HG03378 (cell line): ENCODE results near the gene EID3.

Source experiments
- ATAC-seq: cut with Tn5 transposase; IDR thresholded peaks from one replicate; pipeline ENCODE4 v1.9.1; 2021; ENCODE audit warnings: mild to moderate bottlenecking, moderate library complexity; ENCODE audit not compliant: unreplicated experiment

EID3 gene

DNA sequence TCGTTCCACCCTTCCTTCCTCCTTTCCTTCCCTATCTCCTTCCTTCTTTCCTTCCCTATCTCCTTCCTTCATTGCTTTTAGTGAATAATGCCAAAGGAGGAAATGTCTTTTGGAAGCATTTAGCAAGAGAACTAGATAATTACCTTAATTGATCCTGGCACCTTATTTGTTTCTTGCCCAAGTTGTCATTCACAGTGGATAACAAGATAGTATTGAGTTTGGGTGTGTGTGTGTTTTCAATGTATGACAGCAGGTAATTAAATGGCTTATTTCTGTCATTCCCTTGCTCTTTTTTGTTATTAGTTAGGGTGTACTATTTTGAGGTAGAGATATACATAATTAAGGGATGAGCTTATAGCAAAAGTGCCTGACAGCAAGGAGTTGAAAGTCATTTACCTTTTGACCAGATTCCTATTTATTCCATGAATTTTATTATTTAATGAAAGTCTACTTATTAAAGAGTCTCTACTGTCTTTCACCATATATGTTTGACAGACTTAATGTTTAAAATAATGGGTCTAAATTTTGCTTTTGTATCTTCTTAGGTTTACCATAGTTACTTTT, 30.2 kb downstream of the EID3 start:
- ATAC-seq, result no peak

DNA sequence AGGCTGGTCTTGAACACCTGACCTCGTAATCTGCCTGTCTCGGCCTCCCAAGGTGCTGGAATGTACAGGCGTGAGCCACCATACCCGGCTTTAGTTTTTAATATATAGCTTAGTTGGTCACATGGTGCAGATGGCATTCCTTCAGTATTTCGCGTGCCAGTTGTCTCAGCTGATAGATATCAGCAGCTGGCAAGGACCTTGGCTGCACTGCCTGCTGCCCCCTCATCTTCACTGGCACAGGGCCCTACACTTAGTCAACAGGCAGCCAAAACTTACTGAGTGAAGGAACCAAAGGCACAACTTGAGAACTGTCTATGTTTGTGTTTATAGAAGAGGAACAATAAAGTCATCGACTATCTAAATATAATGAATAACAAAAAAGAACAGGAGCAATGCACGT, 31.0 kb downstream of the EID3 start:
- no peak for ATAC-seq

DNA sequence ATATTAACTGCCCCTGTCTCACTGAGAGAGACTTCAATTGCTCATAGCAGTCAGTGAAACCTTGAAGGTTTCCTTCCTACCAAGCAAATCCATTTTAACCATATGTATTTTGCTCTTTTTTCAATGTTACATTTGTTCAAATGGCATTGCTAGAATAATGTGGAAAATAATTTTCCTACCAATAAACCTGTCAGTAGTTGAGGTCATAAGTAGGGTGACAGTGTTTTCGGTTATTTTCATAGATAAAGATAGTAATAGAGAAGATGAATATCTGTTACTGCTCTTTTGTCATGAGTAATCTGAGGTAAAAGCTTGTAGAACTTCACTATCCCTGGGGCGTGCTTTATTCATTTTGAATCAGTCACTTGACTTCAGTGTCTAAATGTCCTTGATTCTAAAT, 32.6 kb downstream of the EID3 start:
- ATAC-seq, result no peak

DNA sequence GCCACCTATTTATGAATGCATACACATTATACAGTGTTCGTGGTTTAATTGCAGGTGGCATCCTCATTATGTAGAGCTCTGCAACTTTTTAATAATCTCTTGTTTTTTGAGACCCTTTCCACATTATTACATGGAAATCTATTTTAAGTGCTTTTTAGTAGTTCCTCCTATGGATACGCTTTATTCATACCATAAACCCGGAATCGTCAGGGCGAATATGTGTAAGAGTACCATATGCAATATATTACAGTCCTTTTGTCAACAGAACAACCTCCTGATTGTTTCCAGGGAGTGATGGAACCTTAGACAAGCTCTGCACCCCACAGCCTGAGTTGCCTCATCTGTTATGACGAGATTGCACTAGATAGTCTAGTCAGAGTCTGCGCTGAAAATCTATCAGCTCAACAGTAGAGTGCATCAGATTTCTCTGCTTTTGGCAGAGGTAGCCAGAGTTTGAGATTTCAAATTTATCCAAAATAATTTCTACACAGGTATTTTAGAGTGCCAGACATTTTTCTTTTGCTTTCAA, 33.6 kb downstream of the EID3 start:
- ATAC-seq, result no peak

DNA sequence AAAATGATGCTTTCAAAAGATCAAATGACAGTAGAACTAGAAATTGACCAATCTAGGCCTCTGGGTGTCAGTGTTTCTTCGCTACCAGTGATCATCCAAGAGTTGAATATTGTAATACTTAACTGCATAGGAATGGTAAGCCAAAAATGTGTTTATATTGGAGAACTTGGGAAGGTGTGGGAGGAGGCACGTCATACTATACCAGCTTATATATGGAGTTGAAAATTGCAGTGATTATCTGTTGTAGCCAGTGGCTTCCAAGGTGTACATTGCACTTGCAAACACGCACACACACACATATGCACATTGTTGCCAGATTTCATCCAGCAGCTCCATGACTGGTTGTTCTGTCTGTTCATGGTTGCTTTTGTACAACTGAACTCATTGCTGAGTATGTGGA, 36.1 kb downstream of the EID3 start:
- no peak for ATAC-seq

DNA sequence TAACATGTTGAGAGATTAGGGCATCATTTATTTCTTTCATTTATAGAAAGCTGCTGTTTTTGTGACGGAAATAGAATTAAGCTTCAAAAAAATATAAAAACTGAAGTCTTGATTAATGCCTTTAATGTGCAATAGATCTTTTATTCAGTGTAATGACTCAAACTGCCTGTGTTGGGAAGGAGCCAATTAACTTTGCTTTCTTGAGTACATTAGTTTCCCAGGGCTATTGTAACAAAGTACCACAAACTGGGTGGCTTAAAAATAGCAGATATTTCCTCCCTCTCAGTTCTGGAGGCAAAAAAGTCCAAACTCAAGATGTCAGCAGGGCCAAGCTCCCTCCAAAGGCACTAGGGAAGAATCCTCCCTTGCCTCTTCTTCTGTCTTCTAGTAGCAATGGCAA, 36.6 kb downstream of the EID3 start:
- no peak for ATAC-seq

DNA sequence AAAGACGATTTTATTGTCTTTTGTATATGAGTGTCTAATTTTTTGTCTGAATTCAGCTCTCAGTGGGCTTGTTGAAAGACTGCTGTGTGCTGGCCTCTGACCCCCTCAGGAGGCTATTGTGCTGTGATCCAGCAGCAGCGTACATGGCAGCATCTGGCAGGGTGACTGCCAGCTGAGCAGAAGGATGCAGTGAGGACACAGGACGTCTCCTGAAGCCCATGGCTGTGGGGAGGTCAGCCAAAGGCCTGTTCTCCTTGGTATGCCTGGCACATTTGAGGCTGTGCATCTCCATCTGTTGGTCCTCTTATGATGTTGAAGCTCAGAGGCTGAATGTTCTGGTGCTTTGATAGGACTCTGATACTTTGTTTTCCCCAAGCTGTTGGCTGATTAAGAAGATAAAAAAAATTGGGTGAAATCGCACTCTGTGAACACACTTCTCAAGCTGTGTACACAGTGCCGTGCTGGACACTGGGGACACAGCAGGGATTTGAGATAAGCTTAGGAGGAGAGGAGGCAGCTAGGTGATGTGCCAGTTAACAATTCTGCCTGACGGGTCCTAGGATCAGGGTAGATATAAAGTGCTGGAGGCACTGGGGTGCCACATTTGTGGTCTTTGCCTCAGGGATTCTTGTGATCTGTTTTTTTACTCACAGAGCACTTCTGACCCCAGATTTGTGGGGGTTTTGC, 37.5 kb downstream of the EID3 start:
- no peak for ATAC-seq

DNA sequence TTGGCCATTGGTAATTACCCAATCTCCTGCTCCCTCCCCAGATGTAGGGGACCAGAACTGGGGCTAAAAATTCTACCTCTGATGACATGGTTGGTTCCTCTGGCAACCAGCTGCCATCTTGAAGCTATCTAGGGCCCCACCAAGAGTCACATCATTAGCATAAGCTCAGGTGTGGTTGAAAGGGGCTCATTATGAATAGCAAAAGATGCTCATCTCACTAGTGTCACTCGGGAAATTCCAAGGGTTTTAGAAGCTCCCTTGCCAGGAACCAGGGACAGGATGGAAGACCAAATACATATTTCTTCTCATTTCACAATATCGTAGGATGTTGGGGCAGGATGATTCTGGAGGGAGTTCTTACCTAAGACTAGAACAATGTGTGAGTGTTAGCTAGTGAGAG, 38.6 kb downstream of the EID3 start:
- ATAC-seq, result no peak

DNA sequence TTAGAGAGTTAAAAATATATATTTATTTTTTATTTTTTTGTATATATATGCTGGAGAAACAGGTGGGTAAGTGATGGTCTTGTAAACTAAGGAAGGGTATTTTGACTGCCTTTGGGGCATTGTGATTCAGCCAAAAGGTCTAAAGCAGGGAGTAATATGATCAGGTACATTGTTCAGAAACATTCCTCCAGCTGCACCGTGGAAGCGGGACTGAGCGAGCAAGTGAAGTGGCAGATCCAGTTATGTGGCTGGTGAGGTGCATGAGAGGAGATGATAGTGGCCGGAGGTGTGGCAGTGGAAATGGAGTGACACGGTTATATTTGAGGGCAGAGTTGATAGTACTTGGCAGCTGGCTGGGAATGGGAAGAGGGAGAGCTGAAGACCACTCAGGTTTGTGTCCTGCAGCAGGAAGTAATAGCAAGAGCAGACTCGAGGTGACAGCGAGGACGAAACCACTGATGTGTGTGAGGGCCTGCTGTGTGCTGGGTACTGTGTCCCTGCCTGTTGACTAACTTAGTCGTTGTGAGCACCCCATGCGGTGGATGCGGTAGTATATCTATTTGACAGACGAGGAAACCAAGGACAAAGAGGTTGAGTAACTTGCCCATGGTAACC, 39.2 kb downstream of the EID3 start:
- no peak for ATAC-seq

DNA sequence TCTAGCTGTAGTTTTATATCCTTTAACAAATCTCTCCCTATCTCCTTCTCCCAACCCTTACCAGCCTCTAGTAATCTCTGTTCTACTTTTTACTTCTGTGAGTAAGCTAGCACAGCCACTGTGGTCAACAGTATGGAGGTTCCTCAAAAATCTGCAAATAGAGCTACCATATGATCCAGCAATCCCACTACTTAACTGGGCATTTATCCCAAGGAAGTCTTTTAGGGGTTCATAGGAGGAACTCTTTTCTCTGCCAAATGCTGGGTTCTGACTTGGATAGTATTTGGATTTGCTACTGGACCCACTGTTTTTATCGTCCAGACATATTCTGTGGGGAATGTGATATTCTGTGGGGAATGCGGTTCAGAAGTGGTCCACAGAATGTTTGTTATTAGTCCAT, 41.1 kb downstream of the EID3 start:
- ATAC-seq, result no peak

DNA sequence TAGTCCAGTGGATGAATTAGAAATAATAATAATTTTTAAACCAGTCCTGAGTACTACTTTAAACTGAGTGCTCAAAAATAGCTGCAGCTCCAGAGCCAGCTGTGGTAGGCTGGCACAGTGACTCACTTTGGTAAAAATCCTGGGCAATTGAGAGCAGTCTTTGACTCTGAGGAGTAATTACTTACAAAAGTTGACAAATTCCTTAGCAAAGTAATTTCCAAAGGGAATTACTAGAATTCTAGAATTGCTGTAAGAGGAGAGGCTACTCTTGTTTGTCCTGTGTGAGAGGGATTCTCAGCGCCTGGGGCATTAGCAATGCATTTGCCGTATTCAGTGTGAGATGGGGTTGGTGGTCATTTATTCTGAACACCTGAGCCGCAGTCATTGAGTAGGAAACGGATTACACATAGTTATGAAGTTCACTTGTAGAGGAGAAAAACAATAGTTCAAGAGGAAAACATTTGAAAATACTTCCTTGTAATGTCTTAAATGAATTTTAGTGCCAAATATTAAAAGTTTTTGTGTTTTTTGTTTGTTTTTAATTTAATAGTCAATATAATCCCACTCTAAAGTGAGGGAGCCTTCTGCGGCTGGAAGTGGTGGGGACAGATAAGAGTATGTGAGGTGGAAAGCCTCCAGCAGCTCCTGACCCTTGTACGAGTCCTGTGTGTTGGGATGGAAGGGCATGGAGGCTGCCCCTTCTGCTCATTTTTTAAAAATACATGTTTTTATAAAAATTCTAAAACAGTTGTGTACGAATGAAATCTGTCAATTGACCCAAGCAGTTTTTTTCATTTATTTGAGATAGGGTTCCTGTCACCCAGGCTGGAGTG, 41.9 kb downstream of the EID3 start:
- no peak for ATAC-seq

DNA sequence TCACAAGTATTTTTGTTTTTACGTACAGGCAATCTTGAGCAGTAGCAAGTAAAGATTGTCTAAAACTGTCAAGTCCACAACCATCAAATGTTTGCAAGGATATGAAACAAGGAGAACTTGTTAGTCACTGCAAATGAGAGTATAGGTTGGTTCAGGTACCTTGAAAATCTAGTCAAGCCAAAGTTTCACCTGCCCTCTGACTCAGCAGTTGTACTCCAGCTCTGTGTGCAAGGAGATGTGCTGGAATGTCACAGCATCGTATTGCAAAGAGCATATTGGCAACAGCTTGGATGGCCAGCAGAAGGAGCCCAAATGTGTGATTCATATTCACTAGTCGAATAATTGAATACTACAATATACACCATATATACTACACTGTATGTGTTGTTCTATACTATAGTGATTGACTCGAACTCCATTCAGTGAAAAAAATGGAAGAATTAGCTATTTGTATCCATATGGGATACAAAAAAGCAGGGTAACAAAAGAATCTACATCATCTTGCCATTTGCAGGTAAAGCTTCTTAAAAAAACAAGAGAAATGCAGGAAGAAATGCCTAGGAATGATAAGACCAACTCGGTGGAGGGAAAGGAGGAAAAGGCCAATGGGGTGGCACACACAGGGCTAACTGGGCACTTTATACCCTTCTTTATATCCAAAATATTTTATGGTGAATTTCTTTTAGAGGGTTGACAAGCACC, 44.0 kb downstream of the EID3 start:
- no peak for ATAC-seq

DNA sequence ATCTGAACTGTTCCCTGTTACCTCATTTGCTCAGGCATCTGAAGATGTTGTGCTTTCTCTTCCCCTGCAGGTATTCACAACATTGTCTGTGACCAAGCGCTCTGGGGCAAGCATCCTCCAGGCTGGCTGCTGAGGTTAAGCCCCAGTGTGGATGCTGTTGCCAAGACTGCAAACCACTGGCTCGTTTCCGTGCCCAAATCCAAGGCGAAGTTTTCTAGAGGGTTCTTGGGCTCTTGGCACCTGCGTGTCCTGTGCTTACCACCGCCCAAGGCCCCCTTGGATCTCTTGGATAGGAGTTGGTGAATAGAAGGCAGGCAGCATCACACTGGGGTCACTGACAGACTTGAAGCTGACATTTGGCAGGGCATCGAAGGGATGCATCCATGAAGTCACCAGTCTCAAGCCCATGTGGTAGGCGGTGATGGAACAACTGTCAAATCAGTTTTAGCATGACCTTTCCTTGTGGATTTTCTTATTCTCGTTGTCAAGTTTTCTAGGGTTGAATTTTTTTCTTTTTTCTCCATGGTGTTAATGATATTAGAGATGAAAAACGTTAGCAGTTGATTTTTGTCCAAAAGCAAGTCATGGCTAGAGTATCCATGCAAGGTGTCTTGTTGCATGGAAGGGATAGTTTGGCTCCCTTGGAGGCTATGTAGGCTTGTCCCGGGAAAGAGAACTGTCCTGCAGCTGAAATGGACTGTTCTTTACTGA, 44.9 kb downstream of the EID3 start:
- no peak for ATAC-seq

DNA sequence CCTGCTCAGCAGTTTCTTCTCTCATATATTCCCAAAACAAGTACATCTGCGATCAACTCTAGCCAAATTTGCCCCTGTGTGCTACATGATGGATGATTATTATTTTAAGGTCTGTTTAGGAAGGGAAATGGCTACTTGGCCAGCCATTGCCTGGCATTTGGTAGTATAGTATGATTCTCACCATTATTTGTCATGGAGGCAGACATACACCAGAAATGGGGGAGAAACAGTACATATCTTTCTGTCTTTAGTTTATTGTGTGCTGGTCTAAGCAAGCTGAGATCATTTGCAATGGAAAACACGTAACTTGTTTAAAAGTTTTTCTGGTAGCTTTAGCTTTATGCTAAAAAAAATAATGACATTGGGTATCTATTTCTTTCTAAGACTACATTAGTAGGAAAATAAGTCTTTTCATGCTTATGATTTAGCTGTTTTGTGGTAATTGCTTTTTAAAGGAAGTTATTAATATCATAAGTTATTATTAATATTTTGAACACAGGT, 45.5 kb downstream of the EID3 start:
- no peak for ATAC-seq

DNA sequence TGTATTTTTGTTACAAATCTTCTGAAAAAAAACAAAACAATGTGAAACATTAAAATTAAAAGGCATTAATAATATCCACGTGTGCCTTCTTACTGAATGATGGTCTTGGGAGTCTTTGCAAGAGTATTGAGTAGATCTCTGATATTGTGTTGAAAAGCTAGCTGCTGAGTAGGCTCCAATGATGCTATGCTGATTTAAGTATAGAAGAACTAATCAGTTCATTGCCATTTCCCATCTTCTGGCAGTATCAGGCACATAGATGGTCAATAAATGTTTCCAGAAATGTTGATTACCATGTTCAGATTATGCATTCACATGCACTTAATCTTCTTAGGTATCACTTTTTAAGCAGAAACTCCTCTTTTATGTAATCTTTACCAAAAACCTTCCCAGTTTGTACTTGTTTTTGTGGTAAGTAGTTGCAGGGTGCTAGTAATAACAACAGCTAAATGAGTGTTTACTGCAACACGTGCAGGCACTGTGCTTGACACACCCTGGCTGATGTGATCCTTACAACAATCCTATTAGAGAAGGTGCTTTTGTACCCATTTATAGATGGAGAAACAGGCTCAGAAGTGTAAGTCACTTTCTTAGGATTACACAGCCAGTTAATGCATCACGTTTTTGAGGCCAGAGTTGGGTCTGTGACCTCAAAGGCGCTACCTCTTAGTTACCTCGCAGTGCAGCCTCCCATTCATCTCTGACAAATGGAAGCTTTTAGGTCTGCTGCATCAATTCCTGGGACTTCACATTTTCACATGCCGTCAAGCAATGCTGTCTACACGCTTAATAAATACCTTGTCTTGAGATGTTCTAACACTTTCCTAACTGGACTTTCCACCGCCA, 46.9 kb downstream of the EID3 start:
- ATAC-seq, result no peak

DNA sequence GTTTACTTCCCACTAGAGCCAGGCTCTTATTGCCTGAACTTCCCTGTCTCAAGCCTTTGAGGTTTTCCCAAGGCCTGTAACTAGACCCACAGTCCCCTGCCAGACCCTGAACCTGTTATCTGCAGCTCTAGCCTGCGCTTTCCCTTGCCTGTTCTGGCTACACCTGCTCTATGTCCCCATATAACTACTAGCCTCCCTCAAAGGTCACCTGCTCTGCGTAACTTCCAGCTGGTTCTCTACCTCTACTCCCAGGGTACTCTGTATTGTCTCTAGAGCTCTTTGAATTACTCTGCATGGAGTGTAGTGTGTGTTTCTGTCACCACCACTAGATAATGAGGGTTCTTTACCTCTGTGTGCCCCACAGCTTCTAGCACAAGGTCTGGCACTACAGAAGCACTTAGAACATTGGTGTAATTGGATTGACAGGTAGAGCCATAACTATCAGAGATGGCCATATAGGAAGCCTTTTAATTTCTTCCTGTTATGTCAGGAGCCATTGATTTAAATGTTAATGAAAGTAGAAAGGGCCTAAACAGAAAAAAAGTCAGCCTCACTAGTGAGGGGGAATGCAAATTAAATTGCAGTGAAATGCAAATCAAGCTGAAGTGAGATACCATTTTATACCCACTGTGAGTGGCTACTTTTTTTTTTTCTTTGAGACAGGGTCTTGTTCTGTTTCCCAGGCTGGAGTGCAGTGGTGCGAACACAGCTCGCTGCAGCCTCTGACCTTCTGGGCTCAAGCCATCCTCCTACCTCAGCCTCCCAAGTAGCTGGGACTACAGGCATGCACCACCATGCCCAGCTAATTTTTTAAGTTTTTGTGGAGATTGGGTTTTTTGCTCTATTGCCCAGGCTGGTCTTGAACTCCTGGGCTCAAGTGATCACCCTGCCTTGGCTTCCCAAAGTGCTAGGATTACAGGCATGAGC, 47.8 kb downstream of the EID3 start:
- no peak for ATAC-seq

DNA sequence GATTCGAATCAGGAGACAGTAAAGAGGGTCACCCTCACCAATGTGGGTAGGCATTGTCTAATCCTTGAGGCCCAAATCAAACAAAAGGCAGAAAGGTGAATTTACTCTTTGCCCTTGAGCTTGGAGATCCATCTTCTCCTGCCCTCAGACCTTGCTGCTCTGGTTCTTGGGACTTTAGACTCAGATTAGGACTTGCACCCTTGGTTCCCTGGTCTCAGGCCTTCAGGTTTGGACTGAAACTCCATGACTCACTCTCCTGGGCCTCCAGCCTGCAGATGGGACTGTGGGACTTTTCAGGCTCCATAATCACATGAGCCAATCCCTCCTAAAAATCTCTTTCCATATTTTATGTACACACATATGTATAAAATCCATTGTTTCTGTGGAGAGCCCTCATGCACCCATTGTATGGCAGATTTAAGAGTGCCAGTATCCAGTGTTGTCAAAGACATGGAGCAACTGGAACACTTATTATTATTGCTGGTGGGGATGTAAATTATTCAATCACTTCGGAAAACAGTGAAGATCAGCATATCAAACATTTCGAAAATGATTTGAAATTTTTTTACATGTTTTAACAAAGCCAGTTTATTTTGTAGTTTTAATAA, 48.7 kb downstream of the EID3 start:
- ATAC-seq, result no peak
